Measurements from ENCODE around the gene GABRG1.

GRCh38 chr4:46081248-46081647, 42.6 kb downstream of the GABRG1 start:
- TF ChIP-seq CTCF (conservative IDR thresholded peaks at IDR 0.05; ENCODE audit: low read length) (no peak), EZH2phosphoT487 (IDR thresholded peaks at IDR 0.05; ENCODE audit: borderline replicate concordance) (no peak)

All from Loucy (cell line).